ENCODE results near the gene PANX3.

The PANX3 gene

GRCh38 chr11:124611064-124611463 lies at the start of gene PANX3:
TSS of gene PANX3 (plus strand) at chr11:124611428. CDS start at chr11:124611557, 129 bp downstream.
- no peaks in the 10 kb centered on the region for H3K36me3 Mint-ChIP-seq
- DNase-seq (ENCODE audit: low spot score in 2 of 2) (no peak), ATAC-seq (ENCODE audit: low read depth) (no peak)
- H3K27ac Mint-ChIP-seq = no peak within 1 kb of the TSS
- peaks cover 4% of the 10 kb centered on the region for H3K27me3 Mint-ChIP-seq
- H3K4me3 Mint-ChIP-seq = no peak within 1 kb of the TSS
- no peaks in the 10 kb centered on the region for H3K4me1 Mint-ChIP-seq
- H3K9me3 Mint-ChIP-seq = no peaks in the 10 kb centered on the region

GRCh38 chr11:124569697-124570096 lies 41.5 kb upstream of the PANX3 start, which contains the start of gene OR8A1:
TSS of gene OR8A1 (plus strand) at chr11:124569997. CDS start at chr11:124570120, 123 bp downstream.
- no peak for DNase-seq (ENCODE audit: low spot score in 2 of 2)
- Mint-ChIP-seq H3K9me3 (no peaks in the 10 kb centered on the region), H3K27ac (no peak within 1 kb of the TSS), H3K27me3 (peaks cover 16% of the 10 kb centered on the region), H3K36me3 (no peaks in the 10 kb centered on the region), H3K4me1 (peaks cover 2% of the 10 kb centered on the region), H3K4me3 (no peak within 1 kb of the TSS)
- ATAC-seq (ENCODE audit: low read depth) = no peak

- Mint-ChIP-seq H3K4me3 (no peak overlapping the region), H3K27ac (no peak overlapping the region), H3K27me3 (peaks cover 18% of the 10 kb centered on the region), H3K36me3 (no peaks in the 10 kb centered on the region), H3K9me3 (no peaks in the 10 kb centered on the region), H3K4me1 (peaks cover 2% of the 10 kb centered on the region)
- no peak for DNase-seq (ENCODE audit: low spot score in 2 of 2)
- no peak for ATAC-seq (ENCODE audit: low read depth)
Measured at GRCh38 chr11:124570160-124570559, 41.1 kb upstream of the PANX3 start.

- Mint-ChIP-seq H3K36me3 (no peaks in the 10 kb centered on the region), H3K27ac (no peak overlapping the region), H3K9me3 (no peaks in the 10 kb centered on the region), H3K4me1 (no peaks in the 10 kb centered on the region), H3K27me3 (peaks cover 4% of the 10 kb centered on the region), H3K4me3 (no peak overlapping the region)
- ATAC-seq (ENCODE audit: low read depth) (no peak), DNase-seq (ENCODE audit: low spot score in 2 of 2) (no peak)
Measured at GRCh38 chr11:124577716-124578427, 33.4 kb upstream of the PANX3 start.

- no peak for ATAC-seq (ENCODE audit: low read depth)
- Mint-ChIP-seq H3K4me1 (no peaks in the 10 kb centered on the region), H3K27ac (no peak overlapping the region), H3K9me3 (no peaks in the 10 kb centered on the region), H3K36me3 (no peaks in the 10 kb centered on the region), H3K4me3 (no peak overlapping the region), H3K27me3 (peaks cover 4% of the 10 kb centered on the region)
- no peak for DNase-seq (ENCODE audit: low spot score in 2 of 2)
Measured at GRCh38 chr11:124578761-124579160, 32.5 kb upstream of the PANX3 start.

GRCh38 chr11:124581817-124582216 lies 29.4 kb upstream of the PANX3 start:
- no peaks in the 10 kb centered on the region for H3K36me3 Mint-ChIP-seq
- H3K27ac Mint-ChIP-seq = no peak overlapping the region
- H3K9me3 Mint-ChIP-seq = no peaks in the 10 kb centered on the region
- peaks cover 2% of the 10 kb centered on the region for H3K4me1 Mint-ChIP-seq
- peaks cover 6% of the 10 kb centered on the region for H3K27me3 Mint-ChIP-seq
- no peak for ATAC-seq (ENCODE audit: low read depth)
- H3K4me3 Mint-ChIP-seq = no peak overlapping the region
- no peak for DNase-seq (ENCODE audit: low spot score in 2 of 2)

- H3K27ac Mint-ChIP-seq = no peak overlapping the region
- H3K27me3 Mint-ChIP-seq = peaks cover 12% of the 10 kb centered on the region
- H3K4me3 Mint-ChIP-seq = no peak overlapping the region
- ATAC-seq (ENCODE audit: low read depth) = no peak
- DNase-seq (ENCODE audit: low spot score in 2 of 2) = no peak
- H3K4me1 Mint-ChIP-seq = peaks cover 2% of the 10 kb centered on the region
- H3K36me3 Mint-ChIP-seq = no peaks in the 10 kb centered on the region
- no peaks in the 10 kb centered on the region for H3K9me3 Mint-ChIP-seq
Measured at GRCh38 chr11:124582565-124582964, 28.7 kb upstream of the PANX3 start.

- DNase-seq (ENCODE audit: low spot score in 2 of 2) = no peak
- H3K4me1 Mint-ChIP-seq = peaks cover 2% of the 10 kb centered on the region
- H3K9me3 Mint-ChIP-seq = no peaks in the 10 kb centered on the region
- H3K27ac Mint-ChIP-seq = no peak overlapping the region
- no peaks in the 10 kb centered on the region for H3K36me3 Mint-ChIP-seq
- no peak for ATAC-seq (ENCODE audit: low read depth)
- no peak overlapping the region for H3K4me3 Mint-ChIP-seq
- H3K27me3 Mint-ChIP-seq = peaks cover 12% of the 10 kb centered on the region
Measured at GRCh38 chr11:124583781-124584180, 27.4 kb upstream of the PANX3 start.

GRCh38 chr11:124584681-124585372 lies 26.4 kb upstream of the PANX3 start:
- Mint-ChIP-seq H3K27ac (no peak overlapping the region), H3K9me3 (no peaks in the 10 kb centered on the region), H3K27me3 (peaks cover 12% of the 10 kb centered on the region), H3K4me3 (no peak overlapping the region), H3K36me3 (no peaks in the 10 kb centered on the region), H3K4me1 (peaks cover 2% of the 10 kb centered on the region)
- ATAC-seq (ENCODE audit: low read depth) = no peak
- DNase-seq (ENCODE audit: low spot score in 2 of 2) = no peak

GRCh38 chr11:124586238-124586860 lies 24.9 kb upstream of the PANX3 start:
- ATAC-seq (ENCODE audit: low read depth) (peak; percentile 51), DNase-seq (ENCODE audit: low spot score in 2 of 2) (peak; percentile 24 to 43)
- H3K27me3 Mint-ChIP-seq = peaks cover 12% of the 10 kb centered on the region
- H3K27ac Mint-ChIP-seq = no peak overlapping the region
- no peaks in the 10 kb centered on the region for H3K9me3 Mint-ChIP-seq
- no peak overlapping the region for H3K4me3 Mint-ChIP-seq
- peaks cover 2% of the 10 kb centered on the region for H3K4me1 Mint-ChIP-seq
- no peaks in the 10 kb centered on the region for H3K36me3 Mint-ChIP-seq

GRCh38 chr11:124591430-124591829 lies 19.8 kb upstream of the PANX3 start:
- Mint-ChIP-seq H3K9me3 (no peaks in the 10 kb centered on the region), H3K4me1 (no peaks in the 10 kb centered on the region), H3K36me3 (no peaks in the 10 kb centered on the region), H3K4me3 (no peak overlapping the region), H3K27ac (no peak overlapping the region), H3K27me3 (peaks cover 7% of the 10 kb centered on the region)
- no peak for ATAC-seq (ENCODE audit: low read depth)
- DNase-seq (ENCODE audit: low spot score in 2 of 2) = no peak

GRCh38 chr11:124592627-124593026 lies 18.6 kb upstream of the PANX3 start:
- no peaks in the 10 kb centered on the region for H3K27me3 Mint-ChIP-seq
- H3K36me3 Mint-ChIP-seq = no peaks in the 10 kb centered on the region
- H3K4me1 Mint-ChIP-seq = no peaks in the 10 kb centered on the region
- no peak overlapping the region for H3K27ac Mint-ChIP-seq
- DNase-seq (ENCODE audit: low spot score in 2 of 2) (no peak), ATAC-seq (ENCODE audit: low read depth) (no peak)
- H3K4me3 Mint-ChIP-seq = no peak overlapping the region
- no peaks in the 10 kb centered on the region for H3K9me3 Mint-ChIP-seq

GRCh38 chr11:124595302-124595701 lies 15.9 kb upstream of the PANX3 start:
- H3K36me3 Mint-ChIP-seq = no peaks in the 10 kb centered on the region
- ATAC-seq (ENCODE audit: low read depth) (no peak), DNase-seq (ENCODE audit: low spot score in 2 of 2) (no peak)
- no peaks in the 10 kb centered on the region for H3K9me3 Mint-ChIP-seq
- no peak overlapping the region for H3K4me3 Mint-ChIP-seq
- no peaks in the 10 kb centered on the region for H3K27me3 Mint-ChIP-seq
- no peaks in the 10 kb centered on the region for H3K4me1 Mint-ChIP-seq
- no peak overlapping the region for H3K27ac Mint-ChIP-seq

GRCh38 chr11:124597626-124598025 lies 13.6 kb upstream of the PANX3 start:
- no peak overlapping the region for H3K27ac Mint-ChIP-seq
- no peaks in the 10 kb centered on the region for H3K4me1 Mint-ChIP-seq
- peaks cover 6% of the 10 kb centered on the region for H3K27me3 Mint-ChIP-seq
- ATAC-seq (ENCODE audit: low read depth) (no peak), DNase-seq (ENCODE audit: low spot score in 2 of 2) (no peak)
- no peaks in the 10 kb centered on the region for H3K36me3 Mint-ChIP-seq
- no peak overlapping the region for H3K4me3 Mint-ChIP-seq
- no peaks in the 10 kb centered on the region for H3K9me3 Mint-ChIP-seq
